ENCODE data around the gene MUC13.

Gene MUC13

DNA sequence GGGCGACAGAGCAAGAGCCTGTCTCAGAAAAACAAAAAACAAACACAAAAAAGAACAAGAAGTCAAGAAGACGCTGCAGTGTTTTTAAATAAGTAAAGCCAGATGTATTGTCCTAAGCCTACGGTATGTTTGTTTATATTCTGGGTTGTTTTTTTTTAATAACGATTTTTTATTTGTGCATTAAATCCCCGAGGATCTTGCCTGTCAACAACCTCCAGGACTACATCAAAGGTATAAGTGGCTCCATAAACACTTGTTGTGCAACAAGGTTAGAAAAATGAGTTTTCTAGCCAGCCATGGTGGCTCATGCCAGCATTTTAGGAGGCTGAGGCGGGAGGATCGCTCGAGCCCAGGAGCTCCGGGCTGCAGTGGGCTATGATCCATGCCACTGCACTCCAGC lies 73.5 kb downstream of the MUC13 start:
- no peak for DNase-seq

DNA sequence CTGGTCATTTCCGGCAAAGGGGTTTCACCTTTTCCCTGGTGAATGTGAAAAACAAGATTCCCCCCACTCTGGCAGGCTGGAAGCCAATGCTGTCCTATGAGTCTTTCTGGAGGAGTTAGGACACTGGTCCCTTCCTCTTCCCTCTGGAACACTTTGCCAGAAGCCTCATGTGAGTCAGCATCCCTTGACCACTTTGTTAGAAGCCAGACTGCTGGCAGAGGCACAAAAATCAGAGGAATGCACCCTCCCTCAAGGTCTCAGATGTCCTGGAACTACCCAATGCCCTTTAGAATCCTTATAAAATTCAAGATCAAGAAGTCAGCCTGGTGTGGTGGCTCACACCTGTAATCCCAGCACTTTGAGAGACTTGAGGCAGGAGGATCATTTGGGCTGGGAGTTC lies 74.0 kb downstream of the MUC13 start:
- no peak for DNase-seq

DNA sequence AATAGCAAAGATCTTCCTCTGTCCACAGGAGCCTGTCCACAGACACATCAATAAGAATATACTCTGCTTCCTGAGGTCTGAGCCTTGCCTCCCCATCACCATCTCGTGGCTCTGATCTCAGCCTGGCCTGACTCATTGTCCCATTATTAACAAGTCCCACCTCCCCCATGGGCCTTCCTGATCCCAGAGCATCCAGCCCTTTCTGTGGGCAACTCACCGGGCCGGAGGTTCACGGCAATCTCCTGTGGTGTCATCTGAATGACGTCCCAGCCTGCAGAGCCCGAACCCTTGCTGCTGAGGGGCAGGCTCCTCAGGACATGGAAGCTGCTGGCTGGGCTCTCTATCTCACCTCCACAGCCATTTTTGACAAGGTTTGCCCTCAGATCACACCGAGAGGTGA lies 75.5 kb downstream of the MUC13 start:
- no peak for DNase-seq

DNA sequence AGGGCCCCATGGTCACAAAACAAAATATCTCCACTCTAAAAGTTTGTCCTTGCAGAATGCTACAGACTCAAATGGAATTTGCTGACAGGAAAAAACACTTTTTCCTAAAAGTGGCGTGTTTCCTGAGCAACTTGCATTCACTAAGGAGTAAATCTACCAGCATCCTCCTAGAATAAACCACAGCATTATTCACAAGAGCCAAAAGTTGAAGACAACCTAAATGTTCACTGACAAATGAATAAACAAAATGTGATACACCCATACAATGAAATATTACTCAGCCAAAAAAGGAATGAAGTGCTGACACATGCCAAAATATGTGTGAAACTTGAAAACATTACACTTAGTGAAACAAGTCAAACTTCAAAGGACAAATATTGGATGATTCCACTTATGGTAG lies 76.3 kb downstream of the MUC13 start:
- no peak for DNase-seq

DNA sequence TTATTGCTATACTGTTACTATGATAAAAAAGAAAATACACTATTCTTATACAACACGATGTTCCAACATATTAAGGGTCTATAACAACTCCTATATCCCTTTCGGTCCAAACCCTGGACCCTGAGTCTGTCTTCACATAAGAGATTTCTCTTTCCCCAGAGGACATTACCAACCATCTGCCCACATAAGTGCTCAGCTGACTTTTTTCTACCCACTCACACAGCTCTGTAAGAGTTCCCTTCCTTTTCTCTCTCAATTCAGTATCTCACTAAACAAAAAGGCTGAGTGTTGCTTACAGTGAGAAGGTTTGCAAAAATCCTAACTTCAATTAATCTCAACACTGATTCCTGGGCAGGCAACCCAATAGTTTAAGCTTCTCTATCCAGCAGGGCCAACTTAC lies 77.9 kb downstream of the MUC13 start:
- no peak for DNase-seq

All from NCI-H526 (cell line).